ENCODE results near the gene C5orf22.
"Not testable (repeated sequence)": the region's sequence is repeated elsewhere in the genome, so short reads cannot be mapped to it uniquely, and the experiment has no call there.

DNA sequence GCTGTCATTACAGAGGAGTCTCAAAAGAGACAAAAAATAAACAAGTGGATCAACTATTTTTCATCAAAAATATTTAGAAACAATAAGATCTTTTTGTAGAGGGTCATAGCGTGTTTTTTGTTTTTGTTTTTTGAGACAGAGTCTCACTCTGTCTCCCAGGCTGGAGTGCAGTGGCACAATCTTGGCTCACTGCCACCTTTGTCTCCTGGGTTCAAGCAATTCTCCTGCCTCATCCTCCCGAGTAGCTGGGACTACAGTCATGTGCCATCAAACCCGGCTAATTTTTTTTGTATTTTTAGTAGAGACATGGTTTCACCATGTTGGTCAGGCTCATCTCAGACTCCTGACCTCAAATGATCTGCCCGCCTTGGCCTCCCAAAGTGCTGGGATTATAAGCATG, 70.2 kb downstream of the C5orf22 start:
- not testable (repeated sequence) for TF ChIP-seq CTCF (IDR thresholded peaks at IDR 0.05; ENCODE audit: low read depth, low read length, poor library complexity, severe bottlenecking); EZH2phosphoT487 (IDR thresholded peaks at IDR 0.05; ENCODE audit: borderline replicate concordance, low read length)

All from DOHH2 (cell line).